ENCODE results near the gene ZCCHC12. TPM values are rescaled to one million over a fixed set of nuclear protein-coding genes. Genes with fewer than 3 reads are reported as not detected.

ZCCHC12 gene
- total RNA-seq, 1 experiment from 2014 or later = 2.6 TPM

DNA sequence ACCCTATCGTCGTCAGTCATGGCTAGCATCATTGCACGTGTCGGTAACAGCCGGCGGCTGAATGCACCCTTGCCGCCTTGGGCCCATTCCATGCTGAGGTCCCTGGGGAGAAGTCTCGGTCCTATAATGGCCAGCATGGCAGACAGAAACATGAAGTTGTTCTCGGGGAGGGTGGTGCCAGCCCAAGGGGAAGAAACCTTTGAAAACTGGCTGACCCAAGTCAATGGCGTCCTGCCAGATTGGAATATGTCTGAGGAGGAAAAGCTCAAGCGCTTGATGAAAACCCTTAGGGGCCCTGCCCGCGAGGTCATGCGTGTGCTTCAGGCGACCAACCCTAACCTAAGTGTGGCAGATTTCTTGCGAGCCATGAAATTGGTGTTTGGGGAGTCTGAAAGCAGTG is 1.6 kb downstream of the ZCCHC12 start:
- Histone ChIP-seq H3K27me3 (ENCODE audit: insufficient read depth, low read length) (peaks cover 55% of the 10 kb centered on the region), H3K79me2 (ENCODE audit: insufficient read depth, low read length) (no peaks in the 10 kb centered on the region), H3K23ac (ENCODE audit: insufficient read length, low read depth, low read length) (no peak overlapping the region), H2AK5ac (ENCODE audit: insufficient read length, low read length) (no peak overlapping the region), H3K56ac (ENCODE audit: insufficient read length, low read depth, low read length) (no peak overlapping the region), H3T11ph (ENCODE audit: low read length) (no peak overlapping the region), H4K91ac (ENCODE audit: insufficient read length, low read depth, low read length) (no peak overlapping the region), H3K9ac (ENCODE audit: extremely low read depth, insufficient read length, low read length) (no peak overlapping the region), H4K8ac (replicated peaks; ENCODE audit: insufficient read length, low read depth, low read length) (no peak overlapping the region), H3K23me2 (ENCODE audit: insufficient read length, low read depth, low read length, poor library complexity, severe bottlenecking) (peaks cover 7% of the 10 kb centered on the region), H3K9me3 (ENCODE audit: control insufficient read depth, low read depth, low read length) (peaks cover 30% of the 10 kb centered on the region), H2AFZ (ENCODE audit: low read length) (no peak overlapping the region), H2BK12ac (ENCODE audit: insufficient read length, low read depth, low read length) (no peak overlapping the region), H2BK15ac (ENCODE audit: low read depth, low read length) (no peak overlapping the region), H3K4me2 (ENCODE audit: insufficient read depth, insufficient read length, low read length) (no peak overlapping the region), H2BK20ac (ENCODE audit: low read depth, low read length, poor library complexity, severe bottlenecking) (no peak overlapping the region), H3K79me1 (ENCODE audit: insufficient read depth, low read depth, low read length, poor library complexity, severe bottlenecking) (no peaks in the 10 kb centered on the region), H4K5ac (ENCODE audit: insufficient read length, low read depth, low read length) (no peak overlapping the region), H2BK5ac (ENCODE audit: insufficient read length, low read length) (no peak overlapping the region), H3K18ac (ENCODE audit: insufficient read length, low read depth, low read length) (no peak overlapping the region), H3K4ac (ENCODE audit: low read depth, low read length) (no peak overlapping the region), H3K14ac (ENCODE audit: insufficient read depth, low read length) (no peak overlapping the region), H3K27ac (ENCODE audit: insufficient read length, low read depth, low read length) (no peak overlapping the region), H2BK120ac (ENCODE audit: low read depth, low read length, poor library complexity, severe bottlenecking) (no peak overlapping the region), H4K20me1 (ENCODE audit: control insufficient read depth, insufficient read depth, insufficient read length) (no peaks in the 10 kb centered on the region), H3K4me1 (ENCODE audit: insufficient read depth, low read length) (peaks cover 2% of the 10 kb centered on the region; the same call in 1 of the 2 replicates)
- H3K4me3 Mint-ChIP-seq = peak overlapping the region; percentile 64 to 85; a peak in 2 of 5 replicates
- peaks cover 32 to 84% of the 10 kb centered on the region in 2 experiments for H3K9me3 Mint-ChIP-seq
- H3K27me3 Mint-ChIP-seq (ENCODE audit: low read depth) = peaks cover 99% of the 10 kb centered on the region
- H3K27ac Mint-ChIP-seq = no peak overlapping the region
- TF ChIP-seq, protein P1, sequence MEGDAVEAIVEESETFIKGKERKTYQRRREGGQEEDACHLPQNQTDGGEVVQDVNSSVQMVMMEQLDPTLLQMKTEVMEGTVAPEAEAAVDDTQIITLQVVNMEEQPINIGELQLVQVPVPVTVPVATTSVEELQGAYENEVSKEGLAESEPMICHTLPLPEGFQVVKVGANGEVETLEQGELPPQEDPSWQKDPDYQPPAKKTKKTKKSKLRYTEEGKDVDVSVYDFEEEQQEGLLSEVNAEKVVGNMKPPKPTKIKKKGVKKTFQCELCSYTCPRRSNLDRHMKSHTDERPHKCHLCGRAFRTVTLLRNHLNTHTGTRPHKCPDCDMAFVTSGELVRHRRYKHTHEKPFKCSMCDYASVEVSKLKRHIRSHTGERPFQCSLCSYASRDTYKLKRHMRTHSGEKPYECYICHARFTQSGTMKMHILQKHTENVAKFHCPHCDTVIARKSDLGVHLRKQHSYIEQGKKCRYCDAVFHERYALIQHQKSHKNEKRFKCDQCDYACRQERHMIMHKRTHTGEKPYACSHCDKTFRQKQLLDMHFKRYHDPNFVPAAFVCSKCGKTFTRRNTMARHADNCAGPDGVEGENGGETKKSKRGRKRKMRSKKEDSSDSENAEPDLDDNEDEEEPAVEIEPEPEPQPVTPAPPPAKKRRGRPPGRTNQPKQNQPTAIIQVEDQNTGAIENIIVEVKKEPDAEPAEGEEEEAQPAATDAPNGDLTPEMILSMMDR (conservative IDR thresholded peaks at IDR 0.05) = no peak
- peaks cover 14 to 31% of the 10 kb centered on the region in 2 experiments; a peak in 3 of 4 replicates for H3K4me1 Mint-ChIP-seq
- no peak for DNase-seq
- peaks cover 0 to 9% (median 8%) of the 10 kb centered on the region in 3 experiments; a peak in 5 of 7 replicates for H3K36me3 Mint-ChIP-seq (ENCODE audit: insufficient read depth in 1 of 3, low read depth in 3 of 3)
- no CpG with 5 or more reads among the region's 16 CpGs for WGBS (ENCODE audit: extremely low coverage, insufficient read length, low lambda C conversion rate)
